ENCODE results near the gene C19orf44.
A peak's percentile ranks its signal among the peaks of the same experiment; 100 is the strongest.
"Not testable (repeated sequence)": the region's sequence is repeated elsewhere in the genome, so short reads cannot be mapped to it uniquely, and the experiment has no call there.

C19orf44 gene

GRCh38 chr19:16495982-16496612 is at the start of gene C19orf44, which contains the start of gene CALR3:
Gene C19orf44, plus strand, starts transcription at chr19:16496394. Its CDS starts 4,399 bp downstream, at chr19:16500793.
Gene CALR3, minus strand, starts transcription at chr19:16496167. Its CDS starts 38 bp downstream, at chr19:16496129.
- peak; percentile 94 for FAIRE-seq

GRCh38 chr19:16446724-16447368 is 49.3 kb upstream of the C19orf44 start:
- FAIRE-seq, result no peak

GRCh38 chr19:16448872-16449271 is 47.3 kb upstream of the C19orf44 start:
- FAIRE-seq, result not testable (repeated sequence)

GRCh38 chr19:16449330-16449961 is 46.7 kb upstream of the C19orf44 start:
- FAIRE-seq, result no peak

DNA sequence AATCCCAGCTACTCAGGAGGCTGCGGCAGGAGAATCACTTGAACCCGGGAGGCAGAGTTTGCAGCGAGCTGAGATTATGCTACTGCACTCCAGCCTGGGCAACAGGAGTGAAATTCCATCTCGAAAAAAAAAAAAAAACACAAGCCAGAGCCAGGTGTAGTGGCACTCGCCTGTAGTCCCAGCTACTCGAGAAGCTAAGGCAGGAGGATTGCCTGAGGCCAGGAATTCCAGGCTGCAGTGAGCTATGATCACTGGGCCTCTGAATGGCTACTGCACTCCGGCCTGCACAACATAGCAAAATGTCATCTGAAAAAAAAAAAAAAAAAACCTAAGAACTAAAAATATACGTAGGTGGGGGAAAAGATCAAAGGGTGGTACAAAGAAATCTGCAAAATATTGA is 43.9 kb upstream of the C19orf44 start:
- FAIRE-seq, result no peak

DNA sequence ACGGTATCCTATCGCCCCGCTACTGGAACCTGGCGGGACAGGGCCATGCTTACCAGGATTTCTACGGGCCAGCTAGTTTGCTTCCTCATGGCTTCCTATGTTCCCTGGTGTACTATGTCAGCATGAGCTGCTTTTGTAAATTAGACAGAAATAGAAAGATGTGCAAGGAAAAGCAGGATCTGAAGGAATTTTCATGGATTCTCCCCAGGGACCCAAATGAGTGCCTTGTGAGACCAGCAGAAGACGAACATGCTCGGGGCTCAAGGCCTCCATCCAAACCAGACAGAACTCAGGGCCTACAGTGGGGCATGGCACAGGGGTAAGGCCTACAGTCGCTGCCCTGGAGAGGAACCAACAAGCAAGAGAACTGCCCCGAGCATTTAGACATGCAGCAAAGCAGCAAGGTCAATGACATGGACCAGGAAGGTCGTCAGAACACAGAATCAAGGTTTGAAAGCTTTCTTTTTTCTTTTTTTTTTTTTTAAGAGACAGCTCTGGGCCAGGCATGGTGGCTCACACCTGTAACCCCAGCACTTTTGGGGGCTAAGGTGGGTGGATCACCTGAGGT is 41.8 kb upstream of the C19orf44 start:
- FAIRE-seq, result no peak

DNA sequence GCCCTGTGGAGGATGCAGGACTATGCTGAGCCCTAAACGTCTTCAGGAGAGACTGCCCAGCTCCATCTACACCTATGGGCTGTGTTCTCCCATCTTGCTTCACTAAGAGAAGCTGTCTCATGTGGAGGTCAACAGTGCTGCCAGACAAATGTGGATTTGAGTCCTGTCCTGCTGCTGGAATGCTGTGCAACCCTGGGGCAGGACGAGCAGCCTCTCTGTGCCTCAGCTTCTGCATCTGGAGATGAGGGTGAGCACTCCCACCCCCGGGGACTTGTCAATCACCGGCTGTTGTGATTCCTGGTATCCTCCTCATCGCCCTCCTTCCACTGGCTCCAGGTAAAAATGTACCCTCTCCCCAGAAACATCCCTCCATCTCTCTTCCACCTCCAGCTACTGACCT is 40.7 kb upstream of the C19orf44 start:
- FAIRE-seq, result no peak

DNA sequence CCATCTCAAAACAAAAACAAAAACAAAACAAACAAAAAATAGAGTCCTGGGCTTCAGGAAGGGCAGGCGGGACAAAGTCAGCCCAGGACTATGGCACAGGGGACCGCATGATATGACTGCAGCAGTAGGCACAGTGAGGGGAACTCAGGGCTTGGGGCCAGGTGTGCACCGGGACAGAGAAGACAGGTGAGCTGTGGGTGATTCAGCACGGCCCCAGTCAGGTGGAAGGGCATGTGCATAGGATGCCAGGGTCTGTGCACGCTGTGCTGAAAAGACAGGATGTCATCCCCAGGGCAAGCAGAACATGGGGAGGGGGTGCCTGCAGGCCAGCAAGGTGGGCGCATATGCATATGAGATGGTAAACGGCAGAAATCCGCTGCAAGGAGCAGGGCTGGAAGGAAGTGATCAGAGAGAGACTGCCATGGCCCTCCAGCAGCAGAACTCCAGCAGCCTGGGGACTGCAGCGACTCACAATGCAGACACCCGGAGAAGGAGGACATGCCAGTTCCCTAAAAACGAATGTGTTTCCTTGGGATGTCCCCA is 39.5 kb upstream of the C19orf44 start:
- no peak for FAIRE-seq

GRCh38 chr19:16457195-16457953 is 38.8 kb upstream of the C19orf44 start:
- no peak for FAIRE-seq

GRCh38 chr19:16457954-16458331 is 38.3 kb upstream of the C19orf44 start:
- no peak for FAIRE-seq

GRCh38 chr19:16458391-16459341 is 37.5 kb upstream of the C19orf44 start:
- no peak for FAIRE-seq

DNA sequence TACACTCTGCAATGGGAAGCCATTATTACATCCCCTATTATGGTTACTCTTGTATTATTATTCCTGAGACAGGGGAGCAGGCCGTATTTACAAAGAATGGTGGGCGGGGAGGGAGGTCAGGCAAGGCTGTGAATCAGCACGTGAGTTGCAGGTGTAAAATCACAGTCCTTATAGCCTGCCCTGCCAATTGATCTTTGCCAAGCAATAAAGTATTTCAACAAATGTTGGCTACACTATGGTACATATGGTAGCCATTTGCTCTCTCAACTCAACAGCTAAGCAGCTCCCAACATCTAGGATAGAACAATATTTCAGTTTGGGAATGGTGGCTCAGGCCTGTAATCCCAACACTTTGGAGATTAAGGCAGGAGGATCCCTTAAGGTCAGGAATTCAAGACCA is 36.5 kb upstream of the C19orf44 start:
- no peak for FAIRE-seq

- no peak for FAIRE-seq
These were observed 35.7 kb upstream of the C19orf44 start for GRCh38 chr19:16460454-16460853.

DNA sequence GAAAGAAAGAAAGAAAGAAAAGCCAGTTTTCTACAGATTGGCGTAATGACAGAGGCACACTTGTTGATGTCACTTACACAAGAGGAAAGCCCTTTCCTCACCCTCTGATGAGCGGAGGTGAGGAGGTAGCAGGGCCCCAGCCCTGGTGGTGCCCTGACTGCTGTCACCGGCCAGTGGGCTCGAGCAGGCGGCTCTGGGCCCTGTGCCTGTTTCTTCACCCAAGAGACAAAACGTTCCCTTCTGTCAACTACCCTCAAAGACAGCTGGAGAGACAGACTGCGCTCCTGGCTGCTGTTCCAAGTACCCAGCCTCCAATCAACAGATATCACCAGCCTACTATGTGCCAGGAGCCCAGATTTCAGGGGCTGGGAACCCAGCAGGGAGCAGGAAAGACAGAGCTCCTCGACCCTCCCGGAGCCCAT is 34.6 kb upstream of the C19orf44 start:
- no peak for FAIRE-seq

GRCh38 chr19:16462757-16463250 is 33.4 kb upstream of the C19orf44 start:
- no peak for FAIRE-seq

DNA sequence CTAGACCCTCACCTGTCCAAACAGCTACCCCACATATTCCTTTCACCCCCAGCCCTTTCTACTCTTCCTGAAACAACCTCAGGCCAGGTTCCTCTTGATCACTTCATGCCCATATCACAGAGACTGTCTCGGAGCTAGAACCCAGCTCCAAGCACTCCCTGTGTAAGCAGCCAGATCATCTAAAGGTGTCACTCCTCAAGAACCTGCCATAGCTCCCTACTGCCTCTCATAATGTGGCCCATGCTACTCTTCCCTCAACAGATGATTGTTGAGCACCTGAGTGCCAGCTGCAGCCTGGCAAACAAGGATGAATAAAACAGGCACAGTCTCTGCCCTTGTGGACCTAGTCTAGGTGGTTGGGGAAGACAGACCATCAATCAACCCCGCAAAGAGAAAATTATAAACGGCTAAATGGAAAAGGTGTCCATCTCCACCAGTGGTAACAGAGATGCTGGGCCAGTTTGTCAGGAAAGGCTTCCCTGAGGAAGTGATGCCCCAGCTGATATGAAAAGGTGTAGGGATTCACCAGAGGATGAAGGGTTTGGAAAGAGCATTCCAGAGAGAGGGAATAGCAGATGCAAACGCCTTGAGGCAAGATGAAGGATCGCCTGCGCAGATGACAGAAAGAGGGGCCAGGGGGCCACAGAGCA is 32.7 kb upstream of the C19orf44 start:
- no peak for FAIRE-seq

- no peak for FAIRE-seq
These were observed 32.1 kb upstream of the C19orf44 start for GRCh38 chr19:16463991-16464575.

GRCh38 chr19:16465239-16465638 is 31.0 kb upstream of the C19orf44 start:
- FAIRE-seq, result no peak

DNA sequence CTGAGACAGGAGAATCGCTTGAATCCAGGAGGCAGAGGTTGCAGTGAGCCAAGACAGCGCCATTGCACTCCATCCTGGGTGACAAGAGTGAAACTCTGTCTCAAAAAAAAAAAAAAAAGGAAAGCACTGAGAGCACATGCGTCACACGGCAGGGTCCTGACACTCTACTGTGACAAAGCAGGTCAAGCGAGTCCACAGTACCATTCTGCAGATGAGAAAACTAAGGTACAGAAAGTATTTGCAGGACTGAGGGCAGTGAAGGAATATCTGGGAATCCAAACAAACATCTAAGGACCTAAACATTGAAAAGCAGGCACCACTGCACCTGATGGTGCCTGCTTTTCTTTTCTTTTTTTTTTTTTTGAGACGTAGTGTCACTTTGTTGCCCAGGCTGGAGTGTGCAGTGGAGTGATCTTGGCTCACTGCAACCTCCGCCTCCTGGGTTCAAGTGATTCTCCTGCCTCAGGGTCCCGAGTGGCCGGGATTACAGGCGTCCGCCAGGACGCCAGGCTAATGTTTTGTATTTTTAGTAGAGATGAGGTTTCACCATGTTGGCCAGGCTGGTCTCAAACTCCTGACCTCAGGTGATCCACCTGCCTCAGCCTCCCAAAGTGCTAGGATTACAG is 29.3 kb upstream of the C19orf44 start:
- FAIRE-seq, result not testable (repeated sequence)

GRCh38 chr19:16467581-16467980 is 28.6 kb upstream of the C19orf44 start:
- FAIRE-seq, result no peak
